Glutamatergic neuron (in vitro differentiated cells): ENCODE data around the gene ZNF470. TPM values are rescaled to one million over a fixed set of nuclear protein-coding genes. Genes with fewer than 3 reads are reported as not detected.

Experiments
- DNase-seq: peaks from one replicate; pipeline ENCODE4 v3.0.0; 2022
- H3K27ac Mint-ChIP-seq: one replicate; pipeline ENCODE4 v1.8.0; 2020; ENCODE audit warnings: mild to moderate bottlenecking, mixed read lengths, inconsistent platforms; ENCODE audit not compliant: unreplicated experiment
- H3K27me3 Mint-ChIP-seq: one replicate; pipeline ENCODE4 v1.8.0; 2020; ENCODE audit warnings: mild to moderate bottlenecking, moderate library complexity, mixed read lengths, inconsistent platforms; ENCODE audit not compliant: unreplicated experiment
- H3K36me3 Mint-ChIP-seq: one replicate; pipeline ENCODE4 v1.8.0; 2020; ENCODE audit warnings: mild to moderate bottlenecking, mixed read lengths, inconsistent platforms; ENCODE audit not compliant: unreplicated experiment
- H3K4me1 Mint-ChIP-seq: one replicate; pipeline ENCODE4 v1.8.0; 2020; ENCODE audit warnings: mild to moderate bottlenecking, low read depth, mixed read lengths, inconsistent platforms; ENCODE audit not compliant: unreplicated experiment
- H3K4me3 Mint-ChIP-seq: one replicate; pipeline ENCODE4 v1.8.0; 2020; ENCODE audit warnings: mild to moderate bottlenecking, mixed read lengths, inconsistent platforms; ENCODE audit not compliant: unreplicated experiment
- H3K9me3 Mint-ChIP-seq: one replicate; pipeline ENCODE4 v1.8.0; 2020; ENCODE audit warnings: mild to moderate bottlenecking, moderate library complexity, mixed read lengths, inconsistent platforms; ENCODE audit not compliant: unreplicated experiment
- total RNA-seq: library from RNA; stranded (reverse); fragmentation: NEBNext Ultra II Directional; extraction: Animal tissue kit (Norgen Biotek cat#: 25700); gene quantifications from one replicate; pipeline ENCODE4 v1.2.1, GENCODE V29; 2021; ENCODE audit not compliant: unreplicated experiment
- TF ChIP-seq, protein P1 (sequence below): fragments of 200-600 bp; sonication (generic); IDR thresholded peaks from one replicate; pipeline ENCODE4 v1.5.0; 2021; ENCODE audit not compliant: partially characterized antibody, unreplicated experiment

The ZNF470 gene
- total RNA-seq, 1 donor from 2014 or later = 10.1 TPM

DNA sequence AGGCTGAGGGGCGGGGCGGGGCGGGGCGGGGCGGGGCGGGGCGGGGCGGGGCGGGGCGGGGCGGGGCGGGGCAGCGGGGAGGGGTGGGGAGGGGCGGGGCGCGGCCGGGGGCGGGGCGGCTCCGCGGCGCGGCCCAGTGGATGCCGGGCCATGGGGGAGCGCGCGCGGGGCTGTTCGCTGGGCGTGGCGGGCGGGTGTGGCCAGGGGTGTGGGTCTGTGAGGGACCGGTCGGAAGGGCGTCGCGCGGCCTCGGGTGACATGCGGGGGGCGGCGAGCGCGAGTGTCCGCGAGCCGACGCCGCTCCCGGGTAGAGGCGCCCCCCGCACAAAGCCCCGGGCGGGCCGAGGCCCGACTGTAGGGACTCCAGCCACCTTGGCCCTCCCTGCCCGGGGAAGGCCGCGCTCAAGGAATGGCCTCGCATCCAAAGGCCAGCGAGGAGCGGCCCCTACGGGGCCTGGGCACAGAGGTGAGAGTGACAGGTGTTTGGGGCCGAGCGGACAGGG is 28.5 kb upstream of the ZNF470 start, which contains the start of gene ZFP28:
Gene ZFP28 (plus strand): TSS at position 188 of the 503 bp plus-strand sequence. CDS start 71 bp downstream, at position 259.
- peak; percentile 85 for DNase-seq
- Mint-ChIP-seq H3K36me3 (peaks cover 46% of the 10 kb centered on the region), H3K27me3 (peaks cover 13% of the 10 kb centered on the region), H3K9me3 (peaks cover 39% of the 10 kb centered on the region), H3K4me1 (no peaks in the 10 kb centered on the region), H3K4me3 (peak within 1 kb of the TSS; percentile 92), H3K27ac (peak within 1 kb of the TSS; percentile 93)
- TF ChIP-seq, protein P1, sequence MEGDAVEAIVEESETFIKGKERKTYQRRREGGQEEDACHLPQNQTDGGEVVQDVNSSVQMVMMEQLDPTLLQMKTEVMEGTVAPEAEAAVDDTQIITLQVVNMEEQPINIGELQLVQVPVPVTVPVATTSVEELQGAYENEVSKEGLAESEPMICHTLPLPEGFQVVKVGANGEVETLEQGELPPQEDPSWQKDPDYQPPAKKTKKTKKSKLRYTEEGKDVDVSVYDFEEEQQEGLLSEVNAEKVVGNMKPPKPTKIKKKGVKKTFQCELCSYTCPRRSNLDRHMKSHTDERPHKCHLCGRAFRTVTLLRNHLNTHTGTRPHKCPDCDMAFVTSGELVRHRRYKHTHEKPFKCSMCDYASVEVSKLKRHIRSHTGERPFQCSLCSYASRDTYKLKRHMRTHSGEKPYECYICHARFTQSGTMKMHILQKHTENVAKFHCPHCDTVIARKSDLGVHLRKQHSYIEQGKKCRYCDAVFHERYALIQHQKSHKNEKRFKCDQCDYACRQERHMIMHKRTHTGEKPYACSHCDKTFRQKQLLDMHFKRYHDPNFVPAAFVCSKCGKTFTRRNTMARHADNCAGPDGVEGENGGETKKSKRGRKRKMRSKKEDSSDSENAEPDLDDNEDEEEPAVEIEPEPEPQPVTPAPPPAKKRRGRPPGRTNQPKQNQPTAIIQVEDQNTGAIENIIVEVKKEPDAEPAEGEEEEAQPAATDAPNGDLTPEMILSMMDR = no peak

DNA sequence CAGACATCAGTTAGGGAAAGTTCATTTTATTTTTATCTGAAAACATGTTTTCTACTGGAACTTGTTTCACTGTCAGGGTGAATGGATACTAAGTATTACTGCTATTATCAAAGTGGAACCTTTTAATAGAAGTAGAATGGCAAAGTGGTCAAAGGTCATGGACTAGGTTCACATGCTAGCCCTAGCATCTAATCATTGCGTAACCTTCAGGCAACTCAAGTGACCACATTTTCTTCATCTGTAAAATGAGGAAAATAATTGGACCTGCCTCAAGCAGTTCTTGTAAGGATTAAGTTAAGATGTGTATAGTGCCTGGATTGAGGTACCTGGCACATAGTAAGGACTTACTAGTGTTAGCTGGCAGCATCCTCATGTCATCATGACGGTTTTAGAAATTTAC is 23.5 kb upstream of the ZNF470 start:
- Mint-ChIP-seq H3K27me3 (peaks cover 8% of the 10 kb centered on the region), H3K36me3 (peaks cover 49% of the 10 kb centered on the region), H3K4me1 (no peaks in the 10 kb centered on the region), H3K9me3 (peaks cover 29% of the 10 kb centered on the region), H3K27ac (no peak overlapping the region), H3K4me3 (no peak overlapping the region)
- no peak for DNase-seq
- TF ChIP-seq, protein P1 = no peak

DNA sequence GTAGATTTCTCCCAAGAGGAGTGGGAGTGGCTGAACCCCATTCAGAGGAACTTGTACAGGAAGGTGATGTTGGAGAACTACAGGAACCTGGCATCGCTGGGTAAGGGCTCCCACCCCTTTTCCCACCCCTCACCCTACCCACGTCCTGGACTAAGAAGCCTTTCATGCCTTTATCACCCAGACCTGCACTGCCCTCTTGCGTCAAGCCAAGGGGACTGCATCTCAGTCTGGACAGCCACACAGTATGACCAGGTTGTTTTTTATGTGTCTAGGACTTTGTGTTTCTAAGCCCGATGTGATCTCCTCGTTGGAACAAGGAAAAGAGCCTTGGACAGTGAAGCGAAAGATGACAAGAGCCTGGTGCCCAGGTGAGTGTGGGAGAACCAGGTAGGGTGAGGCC is 19.7 kb upstream of the ZNF470 start:
- Mint-ChIP-seq H3K4me3 (no peak overlapping the region), H3K9me3 (peaks cover 15% of the 10 kb centered on the region), H3K27ac (no peak overlapping the region), H3K36me3 (peaks cover 46% of the 10 kb centered on the region), H3K4me1 (no peaks in the 10 kb centered on the region), H3K27me3 (peaks cover 1% of the 10 kb centered on the region)
- TF ChIP-seq, protein P1 = no peak
- no peak for DNase-seq

DNA sequence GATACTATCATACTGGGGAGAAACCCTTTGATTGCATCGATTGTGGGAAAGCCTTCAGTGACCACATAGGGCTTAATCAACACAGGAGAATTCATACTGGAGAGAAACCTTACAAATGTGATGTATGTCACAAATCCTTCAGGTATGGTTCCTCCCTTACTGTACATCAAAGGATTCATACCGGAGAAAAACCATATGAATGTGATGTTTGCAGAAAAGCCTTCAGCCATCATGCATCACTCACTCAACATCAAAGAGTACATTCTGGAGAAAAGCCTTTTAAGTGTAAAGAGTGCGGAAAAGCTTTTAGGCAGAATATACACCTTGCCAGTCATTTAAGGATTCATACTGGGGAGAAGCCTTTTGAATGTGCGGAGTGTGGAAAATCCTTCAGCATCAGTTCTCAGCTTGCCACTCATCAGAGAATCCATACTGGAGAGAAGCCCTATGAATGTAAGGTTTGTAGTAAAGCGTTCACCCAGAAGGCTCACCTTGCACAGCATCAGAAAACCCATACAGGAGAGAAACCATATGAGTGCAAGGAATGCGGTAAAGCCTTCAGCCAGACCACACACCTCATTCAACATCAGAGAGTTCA is 12.9 kb upstream of the ZNF470 start:
- no peak overlapping the region for H3K4me3 Mint-ChIP-seq
- H3K4me1 Mint-ChIP-seq = no peaks in the 10 kb centered on the region
- TF ChIP-seq, protein P1 = no peak
- peaks cover 5% of the 10 kb centered on the region for H3K27me3 Mint-ChIP-seq
- peaks cover 72% of the 10 kb centered on the region for H3K36me3 Mint-ChIP-seq
- peaks cover 25% of the 10 kb centered on the region for H3K9me3 Mint-ChIP-seq
- no peak for DNase-seq
- no peak overlapping the region for H3K27ac Mint-ChIP-seq

DNA sequence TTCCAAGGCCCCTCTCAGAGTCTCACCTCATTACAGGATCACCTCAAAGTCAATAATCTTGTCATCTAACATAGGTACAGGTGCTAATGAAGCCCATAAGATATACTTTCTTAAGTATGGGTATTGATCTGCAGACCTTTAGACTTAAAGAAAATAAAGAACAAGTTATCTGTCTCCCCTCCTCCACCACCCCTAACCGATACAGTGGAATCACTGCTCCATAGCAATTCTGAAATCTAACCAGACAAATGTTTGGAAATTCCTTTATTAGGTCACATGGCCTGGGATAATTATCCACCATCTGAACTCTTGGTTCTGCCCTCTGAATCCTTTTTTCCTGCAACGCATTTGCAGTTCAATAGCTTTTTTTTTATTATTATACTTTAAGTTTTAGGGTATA is 4.5 kb upstream of the ZNF470 start:
- TF ChIP-seq, protein P1 = no peak
- H3K36me3 Mint-ChIP-seq = peaks cover 67% of the 10 kb centered on the region
- H3K27me3 Mint-ChIP-seq = peaks cover 13% of the 10 kb centered on the region
- no peak overlapping the region for H3K4me3 Mint-ChIP-seq
- H3K9me3 Mint-ChIP-seq = peaks cover 18% of the 10 kb centered on the region
- no peaks in the 10 kb centered on the region for H3K4me1 Mint-ChIP-seq
- H3K27ac Mint-ChIP-seq = no peak overlapping the region
- DNase-seq = no peak
